ENCODE results near the gene DHTKD1.

DNA sequence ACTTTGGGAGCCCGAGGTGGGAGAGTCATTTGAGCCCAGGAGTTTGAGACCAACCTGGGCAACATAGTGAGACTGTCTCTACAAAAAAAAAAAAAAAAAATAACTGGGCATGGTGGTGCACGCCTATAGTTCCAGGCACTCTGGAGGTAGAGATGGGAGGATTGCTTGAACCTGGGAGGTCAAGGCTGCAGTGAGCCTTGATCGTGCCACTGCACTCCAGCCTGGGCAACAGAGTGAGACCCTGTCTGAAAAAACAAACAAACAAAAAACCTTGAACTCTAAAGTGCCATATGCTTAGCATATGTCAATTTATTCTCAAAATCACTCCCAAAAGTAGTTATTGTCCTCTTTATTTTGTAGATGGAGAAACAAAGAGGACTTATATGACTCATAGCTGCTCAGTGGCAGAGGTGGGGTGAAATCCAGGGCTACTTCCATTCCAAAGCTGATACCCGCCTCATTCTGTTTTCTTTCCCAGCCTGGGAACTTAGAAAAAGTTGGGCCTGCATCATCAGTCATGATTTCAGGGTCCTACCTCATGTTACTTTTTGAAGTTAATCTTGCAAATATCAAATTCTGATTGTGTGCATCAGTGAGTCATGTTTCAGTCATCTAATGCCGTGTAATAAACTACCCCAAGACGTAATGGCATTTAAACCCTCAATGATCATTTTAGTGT lies 13.3 kb downstream of the DHTKD1 start:
- TF ChIP-seq, protein P1, sequence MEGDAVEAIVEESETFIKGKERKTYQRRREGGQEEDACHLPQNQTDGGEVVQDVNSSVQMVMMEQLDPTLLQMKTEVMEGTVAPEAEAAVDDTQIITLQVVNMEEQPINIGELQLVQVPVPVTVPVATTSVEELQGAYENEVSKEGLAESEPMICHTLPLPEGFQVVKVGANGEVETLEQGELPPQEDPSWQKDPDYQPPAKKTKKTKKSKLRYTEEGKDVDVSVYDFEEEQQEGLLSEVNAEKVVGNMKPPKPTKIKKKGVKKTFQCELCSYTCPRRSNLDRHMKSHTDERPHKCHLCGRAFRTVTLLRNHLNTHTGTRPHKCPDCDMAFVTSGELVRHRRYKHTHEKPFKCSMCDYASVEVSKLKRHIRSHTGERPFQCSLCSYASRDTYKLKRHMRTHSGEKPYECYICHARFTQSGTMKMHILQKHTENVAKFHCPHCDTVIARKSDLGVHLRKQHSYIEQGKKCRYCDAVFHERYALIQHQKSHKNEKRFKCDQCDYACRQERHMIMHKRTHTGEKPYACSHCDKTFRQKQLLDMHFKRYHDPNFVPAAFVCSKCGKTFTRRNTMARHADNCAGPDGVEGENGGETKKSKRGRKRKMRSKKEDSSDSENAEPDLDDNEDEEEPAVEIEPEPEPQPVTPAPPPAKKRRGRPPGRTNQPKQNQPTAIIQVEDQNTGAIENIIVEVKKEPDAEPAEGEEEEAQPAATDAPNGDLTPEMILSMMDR (conservative IDR thresholded peaks at IDR 0.05; ENCODE audit: low read length): no peak
- TF ChIP-seq EZH2phosphoT487 (IDR thresholded peaks at IDR 0.05; ENCODE audit: borderline replicate concordance): no peak
